HL-60 (cell line): ENCODE measurements around the gene ERBB4.

Experiments
- GABPA ChIP-seq: IDR thresholded peaks from 2 replicates; pipeline ENCODE4 v1.6.1; 2012; ENCODE audit warnings: low read depth
- POLR2AphosphoS5 ChIP-seq: IDR thresholded peaks from 2 replicates; pipeline ENCODE4 v1.6.1; 2012; ENCODE audit warnings: low read depth
- SPI1 ChIP-seq: IDR thresholded peaks from 2 replicates; pipeline ENCODE4 v1.6.1; 2012; ENCODE audit warnings: low read depth, mild to moderate bottlenecking, borderline replicate concordance
- TF ChIP-seq, protein P1 (sequence below): IDR thresholded peaks from one replicate; pipeline ENCODE4 v1.5.1; 2011; ENCODE audit warnings: low read length, control low read depth, inconsistent platforms; ENCODE audit not compliant: insufficient read depth
- TF ChIP-seq, protein P2 (sequence below): IDR thresholded peaks from 2 replicates; pipeline ENCODE4 v1.6.1; 2012; ENCODE audit warnings: low read depth; ENCODE audit not compliant: insufficient replicate concordance

DNA sequence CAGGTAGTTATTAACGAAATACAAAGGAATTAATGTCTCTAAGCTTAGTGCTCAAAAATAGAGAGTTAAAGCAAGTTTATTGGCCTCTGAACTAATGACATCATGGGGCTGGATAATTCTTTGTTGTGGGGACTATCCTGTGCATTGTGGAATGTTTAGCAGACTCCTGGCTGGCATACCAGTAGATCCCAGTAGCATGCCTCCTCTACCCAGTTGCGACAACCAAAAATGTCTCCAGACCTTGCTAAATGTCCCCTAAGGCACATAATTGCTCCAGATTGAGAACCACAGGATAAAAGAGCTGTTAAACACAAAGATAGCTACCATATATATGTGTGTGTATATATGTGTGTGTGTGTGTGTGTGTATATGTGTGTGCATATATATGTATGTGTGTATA lies 194.5 kb downstream of the ERBB4 start:
- TF ChIP-seq, protein P1, sequence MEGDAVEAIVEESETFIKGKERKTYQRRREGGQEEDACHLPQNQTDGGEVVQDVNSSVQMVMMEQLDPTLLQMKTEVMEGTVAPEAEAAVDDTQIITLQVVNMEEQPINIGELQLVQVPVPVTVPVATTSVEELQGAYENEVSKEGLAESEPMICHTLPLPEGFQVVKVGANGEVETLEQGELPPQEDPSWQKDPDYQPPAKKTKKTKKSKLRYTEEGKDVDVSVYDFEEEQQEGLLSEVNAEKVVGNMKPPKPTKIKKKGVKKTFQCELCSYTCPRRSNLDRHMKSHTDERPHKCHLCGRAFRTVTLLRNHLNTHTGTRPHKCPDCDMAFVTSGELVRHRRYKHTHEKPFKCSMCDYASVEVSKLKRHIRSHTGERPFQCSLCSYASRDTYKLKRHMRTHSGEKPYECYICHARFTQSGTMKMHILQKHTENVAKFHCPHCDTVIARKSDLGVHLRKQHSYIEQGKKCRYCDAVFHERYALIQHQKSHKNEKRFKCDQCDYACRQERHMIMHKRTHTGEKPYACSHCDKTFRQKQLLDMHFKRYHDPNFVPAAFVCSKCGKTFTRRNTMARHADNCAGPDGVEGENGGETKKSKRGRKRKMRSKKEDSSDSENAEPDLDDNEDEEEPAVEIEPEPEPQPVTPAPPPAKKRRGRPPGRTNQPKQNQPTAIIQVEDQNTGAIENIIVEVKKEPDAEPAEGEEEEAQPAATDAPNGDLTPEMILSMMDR = no peak
- TF ChIP-seq SPI1 (no peak), POLR2AphosphoS5 (no peak), GABPA (no peak)
- TF ChIP-seq, protein P2, sequence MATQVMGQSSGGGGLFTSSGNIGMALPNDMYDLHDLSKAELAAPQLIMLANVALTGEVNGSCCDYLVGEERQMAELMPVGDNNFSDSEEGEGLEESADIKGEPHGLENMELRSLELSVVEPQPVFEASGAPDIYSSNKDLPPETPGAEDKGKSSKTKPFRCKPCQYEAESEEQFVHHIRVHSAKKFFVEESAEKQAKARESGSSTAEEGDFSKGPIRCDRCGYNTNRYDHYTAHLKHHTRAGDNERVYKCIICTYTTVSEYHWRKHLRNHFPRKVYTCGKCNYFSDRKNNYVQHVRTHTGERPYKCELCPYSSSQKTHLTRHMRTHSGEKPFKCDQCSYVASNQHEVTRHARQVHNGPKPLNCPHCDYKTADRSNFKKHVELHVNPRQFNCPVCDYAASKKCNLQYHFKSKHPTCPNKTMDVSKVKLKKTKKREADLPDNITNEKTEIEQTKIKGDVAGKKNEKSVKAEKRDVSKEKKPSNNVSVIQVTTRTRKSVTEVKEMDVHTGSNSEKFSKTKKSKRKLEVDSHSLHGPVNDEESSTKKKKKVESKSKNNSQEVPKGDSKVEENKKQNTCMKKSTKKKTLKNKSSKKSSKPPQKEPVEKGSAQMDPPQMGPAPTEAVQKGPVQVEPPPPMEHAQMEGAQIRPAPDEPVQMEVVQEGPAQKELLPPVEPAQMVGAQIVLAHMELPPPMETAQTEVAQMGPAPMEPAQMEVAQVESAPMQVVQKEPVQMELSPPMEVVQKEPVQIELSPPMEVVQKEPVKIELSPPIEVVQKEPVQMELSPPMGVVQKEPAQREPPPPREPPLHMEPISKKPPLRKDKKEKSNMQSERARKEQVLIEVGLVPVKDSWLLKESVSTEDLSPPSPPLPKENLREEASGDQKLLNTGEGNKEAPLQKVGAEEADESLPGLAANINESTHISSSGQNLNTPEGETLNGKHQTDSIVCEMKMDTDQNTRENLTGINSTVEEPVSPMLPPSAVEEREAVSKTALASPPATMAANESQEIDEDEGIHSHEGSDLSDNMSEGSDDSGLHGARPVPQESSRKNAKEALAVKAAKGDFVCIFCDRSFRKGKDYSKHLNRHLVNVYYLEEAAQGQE = no peak
